ENCODE data around the gene SEC24C.
"Not testable (repeated sequence)": the region's sequence is repeated elsewhere in the genome, so short reads cannot be mapped to it uniquely, and the experiment has no call there.

Gene SEC24C

GRCh38 chr10:73772281-73773151 is 28.3 kb downstream of the SEC24C start:
- peak; percentile 80 for DNase-seq (ENCODE audit: low spot score)

- DNase-seq (ENCODE audit: low spot score), result no peak
Observed at GRCh38 chr10:73773152-73773879, 29.1 kb downstream of the SEC24C start.

- peak; percentile 76 for DNase-seq (ENCODE audit: low spot score)
Observed at GRCh38 chr10:73774637-73775036, 30.5 kb downstream of the SEC24C start.

GRCh38 chr10:73779018-73779417 is 34.8 kb downstream of the SEC24C start:
- no peak for DNase-seq (ENCODE audit: low spot score)

- no peak for DNase-seq (ENCODE audit: low spot score)
Observed at GRCh38 chr10:73779539-73780197, 35.5 kb downstream of the SEC24C start.

GRCh38 chr10:73780301-73780700 is 36.1 kb downstream of the SEC24C start:
- no peak for DNase-seq (ENCODE audit: low spot score)

GRCh38 chr10:73780966-73781365 is 36.8 kb downstream of the SEC24C start:
- DNase-seq (ENCODE audit: low spot score), result no peak

GRCh38 chr10:73781548-73781878 is 37.3 kb downstream of the SEC24C start:
- DNase-seq (ENCODE audit: low spot score), result no peak

- DNase-seq (ENCODE audit: low spot score), result peak; percentile 91
Observed at GRCh38 chr10:73781879-73782748, 37.9 kb downstream of the SEC24C start, which contains the start of gene CHCHD1. TSS of gene CHCHD1 (plus strand) at chr10:73782048. CDS start at chr10:73782076, 28 bp downstream.

GRCh38 chr10:73782749-73783085 is 38.5 kb downstream of the SEC24C start:
- DNase-seq (ENCODE audit: low spot score), result no peak

GRCh38 chr10:73785211-73785720 is 41.1 kb downstream of the SEC24C start, which contains the start of gene ZSWIM8:
TSS of gene ZSWIM8 (plus strand) at chr10:73785606. CDS start at chr10:73785879, 273 bp downstream.
- DNase-seq (ENCODE audit: low spot score), result peak; percentile 95

- peak; percentile 64 for DNase-seq (ENCODE audit: low spot score)
Observed at GRCh38 chr10:73785721-73786511, 41.7 kb downstream of the SEC24C start.

GRCh38 chr10:73786512-73786885 is 42.3 kb downstream of the SEC24C start:
- DNase-seq (ENCODE audit: low spot score), result no peak

- DNase-seq (ENCODE audit: low spot score), result not testable (repeated sequence)
Observed at GRCh38 chr10:73787031-73787800, 43.0 kb downstream of the SEC24C start.

GRCh38 chr10:73788864-73789658 is 44.9 kb downstream of the SEC24C start:
- no peak for DNase-seq (ENCODE audit: low spot score)

GRCh38 chr10:73789659-73790055 is 45.5 kb downstream of the SEC24C start:
- DNase-seq (ENCODE audit: low spot score), result no peak

GRCh38 chr10:73790886-73791625 is 46.9 kb downstream of the SEC24C start:
- no peak for DNase-seq (ENCODE audit: low spot score)

GRCh38 chr10:73791871-73792400 is 47.8 kb downstream of the SEC24C start:
- DNase-seq (ENCODE audit: low spot score), result no peak

All from hematopoietic multipotent progenitor cell treated with erythropoietin and hydrocortisone succinate and interleukin-3 and kit ligand, for 17 days (in vitro differentiated cells).